ENCODE results near the gene SPECC1L.

SPECC1L gene

DNA sequence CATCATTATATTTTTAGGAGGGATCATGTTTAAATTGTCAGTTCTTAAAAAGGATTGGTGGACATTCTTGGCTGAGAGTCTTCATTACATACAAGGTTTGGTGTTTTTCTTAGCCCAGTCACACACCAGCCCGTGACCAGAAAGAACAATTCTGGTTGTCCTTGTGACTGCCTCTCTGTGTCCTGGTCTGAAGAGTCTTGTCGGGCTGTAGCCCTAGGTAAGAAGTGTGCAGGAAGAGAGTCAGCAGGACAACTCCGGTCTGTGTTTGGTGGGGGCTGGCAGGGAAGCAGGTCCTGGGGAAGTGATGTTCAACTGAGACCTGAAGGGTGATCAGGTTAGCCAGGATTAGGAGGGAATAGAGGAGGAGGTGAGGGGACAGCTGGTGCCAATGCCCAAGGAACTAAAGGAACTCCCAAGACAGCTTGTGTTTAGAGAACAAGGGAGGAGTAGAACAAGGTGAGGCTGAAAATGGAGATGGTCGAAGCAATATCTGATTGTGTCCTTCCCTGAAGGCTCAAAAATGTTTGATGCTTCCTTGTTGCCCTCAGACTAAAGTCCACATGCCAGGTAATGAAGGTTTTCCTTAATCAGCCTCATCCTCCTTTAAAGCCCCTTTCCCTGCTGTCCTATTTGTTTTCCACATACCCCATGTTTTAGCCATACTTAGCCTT is 91.5 kb downstream of the SPECC1L start:
- H3K36me3 ChIP-seq (ENCODE audit: low read length): peaks cover 10% of the 10 kb centered on the region; the same call in 1 of the 2 replicates
- H3K27me3 ChIP-seq (ENCODE audit: low read length): no peaks in the 10 kb centered on the region
- H3K4me3 ChIP-seq (ENCODE audit: insufficient read depth, low read length, poor library complexity, severe bottlenecking): no peak overlapping the region
- H3K9ac ChIP-seq (ENCODE audit: low read length): no peak overlapping the region
- no peak overlapping the region for H3K27ac ChIP-seq (ENCODE audit: low read depth, low read length)
- H3F3A ChIP-seq (ENCODE audit: insufficient read depth): no peaks in the 10 kb centered on the region
- H2AFZ ChIP-seq (ENCODE audit: low read depth, low read length, severe bottlenecking): no peak overlapping the region
- no peaks in the 10 kb centered on the region for H3K9me2 ChIP-seq (replicated peaks; ENCODE audit: insufficient read depth, low read length)
- TF ChIP-seq EZH2phosphoT487 (conservative IDR thresholded peaks at IDR 0.05; ENCODE audit: low read length): no peak
- TF ChIP-seq, protein P1, sequence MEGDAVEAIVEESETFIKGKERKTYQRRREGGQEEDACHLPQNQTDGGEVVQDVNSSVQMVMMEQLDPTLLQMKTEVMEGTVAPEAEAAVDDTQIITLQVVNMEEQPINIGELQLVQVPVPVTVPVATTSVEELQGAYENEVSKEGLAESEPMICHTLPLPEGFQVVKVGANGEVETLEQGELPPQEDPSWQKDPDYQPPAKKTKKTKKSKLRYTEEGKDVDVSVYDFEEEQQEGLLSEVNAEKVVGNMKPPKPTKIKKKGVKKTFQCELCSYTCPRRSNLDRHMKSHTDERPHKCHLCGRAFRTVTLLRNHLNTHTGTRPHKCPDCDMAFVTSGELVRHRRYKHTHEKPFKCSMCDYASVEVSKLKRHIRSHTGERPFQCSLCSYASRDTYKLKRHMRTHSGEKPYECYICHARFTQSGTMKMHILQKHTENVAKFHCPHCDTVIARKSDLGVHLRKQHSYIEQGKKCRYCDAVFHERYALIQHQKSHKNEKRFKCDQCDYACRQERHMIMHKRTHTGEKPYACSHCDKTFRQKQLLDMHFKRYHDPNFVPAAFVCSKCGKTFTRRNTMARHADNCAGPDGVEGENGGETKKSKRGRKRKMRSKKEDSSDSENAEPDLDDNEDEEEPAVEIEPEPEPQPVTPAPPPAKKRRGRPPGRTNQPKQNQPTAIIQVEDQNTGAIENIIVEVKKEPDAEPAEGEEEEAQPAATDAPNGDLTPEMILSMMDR (IDR thresholded peaks at IDR 0.05; ENCODE audit: insufficient read depth, low read length, poor library complexity, severe bottlenecking): no peak
- H4K20me1 ChIP-seq (ENCODE audit: low read depth, low read length): no peaks in the 10 kb centered on the region
- H3K79me2 ChIP-seq (ENCODE audit: insufficient read depth, low read length): no peaks in the 10 kb centered on the region
- H3K9me3 ChIP-seq (ENCODE audit: insufficient read depth, low read length): no peaks in the 10 kb centered on the region
- H3K4me2 ChIP-seq (ENCODE audit: low read depth, low read length, poor library complexity, severe bottlenecking): no peak overlapping the region

DNA sequence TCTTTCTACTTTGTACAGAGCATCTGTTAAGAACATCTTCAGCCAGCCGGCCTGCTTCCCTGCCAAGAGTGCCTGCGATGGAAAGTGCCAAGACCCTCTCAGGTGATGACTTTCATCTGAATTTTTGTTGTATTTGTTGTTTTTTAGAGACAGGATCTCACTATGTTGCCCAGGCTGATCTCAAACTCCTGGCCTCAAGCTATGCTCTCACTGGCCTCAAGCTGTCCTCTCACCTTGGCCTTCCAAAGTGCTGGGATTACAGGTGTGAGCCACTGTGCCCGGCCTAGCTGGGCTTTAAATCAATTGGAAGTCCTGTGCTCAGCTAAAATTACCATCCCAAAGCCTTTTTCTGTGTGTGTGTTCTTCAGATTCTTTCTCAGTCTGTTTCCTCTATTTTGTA is 92.6 kb downstream of the SPECC1L start:
- no peaks in the 10 kb centered on the region for H3K9me3 ChIP-seq (ENCODE audit: insufficient read depth, low read length)
- H3K27me3 ChIP-seq (ENCODE audit: low read length): no peaks in the 10 kb centered on the region
- no peaks in the 10 kb centered on the region for H3K9me2 ChIP-seq (replicated peaks; ENCODE audit: insufficient read depth, low read length)
- H3K36me3 ChIP-seq (ENCODE audit: low read length): peaks cover 17% of the 10 kb centered on the region; the same call in 1 of the 2 replicates
- no peaks in the 10 kb centered on the region for H3F3A ChIP-seq (ENCODE audit: insufficient read depth)
- no peak overlapping the region for H3K4me3 ChIP-seq (ENCODE audit: insufficient read depth, low read length, poor library complexity, severe bottlenecking)
- no peak overlapping the region for H3K4me2 ChIP-seq (ENCODE audit: low read depth, low read length, poor library complexity, severe bottlenecking)
- TF ChIP-seq, protein P1 (IDR thresholded peaks at IDR 0.05; ENCODE audit: insufficient read depth, low read length, poor library complexity, severe bottlenecking): no peak
- no peak for TF ChIP-seq EZH2phosphoT487 (conservative IDR thresholded peaks at IDR 0.05; ENCODE audit: low read length)
- H2AFZ ChIP-seq (ENCODE audit: low read depth, low read length, severe bottlenecking): no peak overlapping the region
- H4K20me1 ChIP-seq (ENCODE audit: low read depth, low read length): no peaks in the 10 kb centered on the region
- no peaks in the 10 kb centered on the region for H3K79me2 ChIP-seq (ENCODE audit: insufficient read depth, low read length)
- no peak overlapping the region for H3K9ac ChIP-seq (ENCODE audit: low read length)
- H3K27ac ChIP-seq (ENCODE audit: low read depth, low read length): no peak overlapping the region

DNA sequence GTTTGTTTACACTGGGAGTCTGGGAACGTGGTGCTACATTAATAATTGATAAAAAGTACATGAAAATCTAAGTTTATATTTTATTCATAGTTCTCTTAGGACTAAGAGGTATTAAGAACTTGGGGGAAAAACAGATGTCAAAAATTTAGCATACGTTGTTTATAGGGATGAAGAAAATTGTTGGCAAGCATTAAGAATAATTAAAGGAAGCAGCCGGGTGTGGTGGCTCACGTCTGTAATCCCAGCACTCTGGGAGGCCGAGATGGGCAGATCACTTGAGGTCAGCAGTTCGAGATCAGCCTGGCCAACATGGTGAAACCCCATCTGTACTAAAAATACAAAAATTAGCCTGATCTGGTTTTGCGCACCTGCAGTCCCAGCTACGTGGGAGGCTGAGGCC is 96.1 kb downstream of the SPECC1L start:
- H3K9ac ChIP-seq (ENCODE audit: low read length): no peak overlapping the region
- H3K4me2 ChIP-seq (ENCODE audit: low read depth, low read length, poor library complexity, severe bottlenecking): no peak overlapping the region
- no peaks in the 10 kb centered on the region for H3K9me2 ChIP-seq (replicated peaks; ENCODE audit: insufficient read depth, low read length)
- TF ChIP-seq, protein P1 (IDR thresholded peaks at IDR 0.05; ENCODE audit: insufficient read depth, low read length, poor library complexity, severe bottlenecking): no peak
- no peak for TF ChIP-seq EZH2phosphoT487 (conservative IDR thresholded peaks at IDR 0.05; ENCODE audit: low read length)
- no peaks in the 10 kb centered on the region for H3K9me3 ChIP-seq (ENCODE audit: insufficient read depth, low read length)
- no peaks in the 10 kb centered on the region for H3K79me2 ChIP-seq (ENCODE audit: insufficient read depth, low read length)
- no peak overlapping the region for H3K4me3 ChIP-seq (ENCODE audit: insufficient read depth, low read length, poor library complexity, severe bottlenecking)
- H3F3A ChIP-seq (ENCODE audit: insufficient read depth): no peaks in the 10 kb centered on the region
- no peaks in the 10 kb centered on the region for H4K20me1 ChIP-seq (ENCODE audit: low read depth, low read length)
- no peak overlapping the region for H3K27ac ChIP-seq (ENCODE audit: low read depth, low read length)
- H3K27me3 ChIP-seq (ENCODE audit: low read length): no peaks in the 10 kb centered on the region
- H3K36me3 ChIP-seq (ENCODE audit: low read length): peaks cover 40% of the 10 kb centered on the region
- no peak overlapping the region for H2AFZ ChIP-seq (ENCODE audit: low read depth, low read length, severe bottlenecking)

Data from SU-DHL-6 (cell line).